GM18873 (cell line): ENCODE measurements around the gene GNL3.
A peak's percentile ranks its signal among the peaks of the same experiment; 100 is the strongest.

ENCODE experiments used
- ATAC-seq: cut with Tn5 transposase; IDR thresholded peaks from one replicate; pipeline ENCODE4 v1.9.1; 2021; ENCODE audit warnings: mild to moderate bottlenecking, moderate library complexity, moderate number of reproducible peaks; ENCODE audit not compliant: unreplicated experiment, low FRiP score

Gene GNL3

GRCh38 chr3:52685285-52685708 lies 535 bp upstream of the GNL3 start:
- peak; percentile 58 for ATAC-seq

- ATAC-seq, result no peak
Observed at GRCh38 chr3:52688266-52688665, 2.4 kb downstream of the GNL3 start.

GRCh38 chr3:52689151-52689550 lies 3.3 kb downstream of the GNL3 start:
- ATAC-seq, result no peak

DNA sequence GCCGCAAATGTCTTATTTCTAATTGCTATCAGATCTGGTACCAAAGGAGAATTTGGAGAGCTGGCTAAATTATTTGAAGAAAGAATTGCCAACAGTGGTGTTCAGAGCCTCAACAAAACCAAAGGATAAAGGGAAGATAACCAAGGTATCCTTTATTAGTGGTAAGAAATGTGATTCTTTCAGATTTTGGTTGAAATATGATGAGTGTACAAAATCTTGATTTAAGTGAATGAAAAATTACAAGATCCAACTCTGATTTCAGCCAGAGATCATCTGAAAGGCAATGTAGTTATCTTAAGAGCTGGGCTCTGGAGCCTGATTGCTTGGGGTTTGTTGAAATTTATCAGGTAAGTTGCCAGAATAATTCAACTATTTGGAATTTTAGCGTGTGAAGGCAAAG lies 4.7 kb downstream of the GNL3 start:
- ATAC-seq, result no peak

GRCh38 chr3:52693071-52693470 lies 7.2 kb downstream of the GNL3 start:
- ATAC-seq, result no peak

DNA sequence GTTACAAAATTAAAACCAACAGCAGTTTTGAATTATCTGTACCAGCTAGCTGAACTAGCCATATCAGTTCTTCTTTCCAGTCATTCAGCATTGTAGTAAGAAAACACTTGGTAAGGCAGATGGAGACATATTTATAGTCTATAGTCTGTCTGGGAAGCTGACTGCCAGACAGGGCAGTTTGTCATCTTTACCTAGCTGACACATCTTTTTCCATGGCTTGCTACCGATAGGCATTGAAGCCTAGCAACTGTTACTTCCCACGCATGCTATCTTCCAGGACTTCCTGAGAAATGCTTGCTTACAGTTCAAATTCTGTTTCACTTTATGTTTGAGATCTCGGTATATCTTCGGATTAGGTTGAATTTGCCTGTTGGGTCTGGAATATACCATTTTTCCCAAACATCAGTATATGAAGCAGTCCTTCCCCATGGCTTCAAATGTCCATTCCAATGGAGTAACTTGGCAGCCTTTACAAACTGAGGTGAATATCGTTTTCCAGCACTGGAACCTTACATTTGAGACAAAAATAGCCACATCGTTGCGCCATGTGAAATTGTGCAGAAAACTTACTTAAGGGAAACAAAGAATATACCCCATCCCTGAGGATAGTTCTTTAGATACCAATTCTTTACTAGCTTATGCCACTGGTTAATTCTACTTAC lies 8.8 kb downstream of the GNL3 start:
- no peak for ATAC-seq

GRCh38 chr3:52695798-52696671 lies 10.2 kb downstream of the GNL3 start:
- no peak for ATAC-seq

GRCh38 chr3:52696830-52697631 lies 11.2 kb downstream of the GNL3 start:
- ATAC-seq, result no peak

DNA sequence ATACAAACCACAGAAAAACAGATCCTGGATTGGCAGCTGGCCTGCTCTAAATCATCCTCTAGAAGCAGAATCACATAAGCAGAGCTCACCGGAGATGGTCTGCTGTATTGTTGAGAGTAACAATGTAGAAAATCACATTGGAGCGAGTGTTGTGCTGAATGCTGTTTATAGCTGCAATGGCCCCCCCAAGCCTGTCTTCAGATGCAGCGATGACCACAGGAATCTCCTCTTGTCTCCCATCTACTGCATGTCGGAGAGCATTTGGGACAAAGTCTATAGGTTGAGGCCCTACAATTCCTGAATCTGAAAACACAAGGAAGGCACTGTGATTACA lies 11.8 kb downstream of the GNL3 start:
- ATAC-seq, result no peak

DNA sequence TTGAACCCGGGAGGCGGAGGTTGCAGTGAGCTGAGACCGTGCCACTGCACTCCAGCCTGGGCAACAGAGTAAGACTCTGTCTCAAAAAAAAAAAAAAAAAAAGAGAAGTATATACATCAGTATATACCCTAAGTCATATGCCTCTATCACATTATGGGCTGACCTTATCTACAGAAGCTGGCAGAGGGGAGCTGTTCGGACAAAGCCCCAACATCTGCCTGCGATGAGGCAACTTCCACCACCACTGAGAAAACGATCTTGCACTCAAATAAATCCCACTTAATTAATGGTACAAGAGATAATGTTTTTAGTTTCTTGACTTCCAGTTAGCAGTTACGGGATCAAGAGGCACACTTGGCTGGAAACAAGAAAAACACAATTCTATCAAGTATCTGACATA lies 17.5 kb downstream of the GNL3 start:
- ATAC-seq, result no peak

GRCh38 chr3:52704611-52705437 lies 19.0 kb downstream of the GNL3 start:
- no peak for ATAC-seq

- no peak for ATAC-seq
Observed at GRCh38 chr3:52705438-52705687, 19.5 kb downstream of the GNL3 start.

- peak; percentile 57 for ATAC-seq
Observed at GRCh38 chr3:52705688-52706686, 20.2 kb downstream of the GNL3 start, which contains the start of the genes GLT8D1 and SPCS1. GLT8D1 (minus strand) TSS chr3:52705791; CDS start chr3:52700460, 5,331 bp downstream. SPCS1 (plus strand) TSS chr3:52706106; CDS start chr3:52706247, 141 bp downstream.

GRCh38 chr3:52707585-52707984 lies 21.8 kb downstream of the GNL3 start:
- no peak for ATAC-seq

DNA sequence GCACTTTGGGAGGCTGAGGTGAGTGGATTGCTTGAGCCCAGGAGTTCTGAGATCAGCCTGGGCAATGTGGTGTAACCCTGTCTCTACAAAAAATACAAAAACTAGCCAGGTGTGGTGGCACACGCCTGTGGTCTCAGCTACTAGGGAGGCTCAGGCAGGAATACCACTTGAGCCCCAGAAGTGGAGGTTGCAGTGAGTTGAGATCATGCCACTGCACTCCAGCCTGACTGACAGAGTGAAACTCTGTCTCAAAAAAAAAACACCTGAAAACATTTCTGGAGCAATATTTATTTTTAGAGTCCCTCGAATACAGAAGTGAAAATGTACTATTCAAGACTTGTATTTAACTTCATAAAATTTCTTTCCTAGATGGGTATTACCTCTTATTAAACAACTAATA lies 24.7 kb downstream of the GNL3 start:
- no peak for ATAC-seq

GRCh38 chr3:52712291-52713212 lies 26.7 kb downstream of the GNL3 start:
- ATAC-seq, result no peak

- ATAC-seq, result no peak
Observed at GRCh38 chr3:52714335-52715302, 28.8 kb downstream of the GNL3 start.
